Measurements from ENCODE around the gene SGMS1.

DNA sequence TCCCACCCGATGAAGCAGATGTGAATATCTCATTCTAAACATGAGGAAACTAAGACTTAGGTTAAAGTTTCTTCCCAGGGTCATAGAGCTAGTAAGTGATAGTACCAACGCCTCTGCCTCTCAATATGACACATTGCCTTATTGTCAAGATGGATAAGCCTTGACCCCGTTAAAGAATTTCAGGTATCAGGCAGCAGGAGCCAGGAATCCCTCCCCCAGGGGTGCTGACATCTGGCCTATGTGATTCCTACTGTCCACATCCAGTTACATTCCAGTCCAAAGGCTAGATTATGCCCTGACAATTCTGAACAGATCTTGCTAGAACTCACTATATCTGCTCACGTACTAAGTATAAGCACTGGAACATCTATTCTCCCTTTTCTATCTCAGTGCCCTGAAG, 314.4 kb downstream of the SGMS1 start:
- TF ChIP-seq, protein P1, sequence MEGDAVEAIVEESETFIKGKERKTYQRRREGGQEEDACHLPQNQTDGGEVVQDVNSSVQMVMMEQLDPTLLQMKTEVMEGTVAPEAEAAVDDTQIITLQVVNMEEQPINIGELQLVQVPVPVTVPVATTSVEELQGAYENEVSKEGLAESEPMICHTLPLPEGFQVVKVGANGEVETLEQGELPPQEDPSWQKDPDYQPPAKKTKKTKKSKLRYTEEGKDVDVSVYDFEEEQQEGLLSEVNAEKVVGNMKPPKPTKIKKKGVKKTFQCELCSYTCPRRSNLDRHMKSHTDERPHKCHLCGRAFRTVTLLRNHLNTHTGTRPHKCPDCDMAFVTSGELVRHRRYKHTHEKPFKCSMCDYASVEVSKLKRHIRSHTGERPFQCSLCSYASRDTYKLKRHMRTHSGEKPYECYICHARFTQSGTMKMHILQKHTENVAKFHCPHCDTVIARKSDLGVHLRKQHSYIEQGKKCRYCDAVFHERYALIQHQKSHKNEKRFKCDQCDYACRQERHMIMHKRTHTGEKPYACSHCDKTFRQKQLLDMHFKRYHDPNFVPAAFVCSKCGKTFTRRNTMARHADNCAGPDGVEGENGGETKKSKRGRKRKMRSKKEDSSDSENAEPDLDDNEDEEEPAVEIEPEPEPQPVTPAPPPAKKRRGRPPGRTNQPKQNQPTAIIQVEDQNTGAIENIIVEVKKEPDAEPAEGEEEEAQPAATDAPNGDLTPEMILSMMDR (IDR thresholded peaks at IDR 0.05; ENCODE audit: insufficient read depth, low read length, poor library complexity, severe bottlenecking), result no peak
- no peak for TF ChIP-seq EZH2phosphoT487 (conservative IDR thresholded peaks at IDR 0.05; ENCODE audit: low read length)
